Fibroblast of upper back skin (primary cell): Measurements from ENCODE around the gene ZNF135.

Experiments used
- DNase-seq: peaks from one replicate; pipeline ENCODE4 v3.0.0-alpha.2; 2013

The ZNF135 gene

GRCh38 chr19:58059003-58059670 lies at the start of gene ZNF135:
ZNF135 (plus strand) TSS chr19:58059282; CDS start chr19:58060003, 721 bp downstream.
- DNase-seq, result peak; percentile 79

DNA sequence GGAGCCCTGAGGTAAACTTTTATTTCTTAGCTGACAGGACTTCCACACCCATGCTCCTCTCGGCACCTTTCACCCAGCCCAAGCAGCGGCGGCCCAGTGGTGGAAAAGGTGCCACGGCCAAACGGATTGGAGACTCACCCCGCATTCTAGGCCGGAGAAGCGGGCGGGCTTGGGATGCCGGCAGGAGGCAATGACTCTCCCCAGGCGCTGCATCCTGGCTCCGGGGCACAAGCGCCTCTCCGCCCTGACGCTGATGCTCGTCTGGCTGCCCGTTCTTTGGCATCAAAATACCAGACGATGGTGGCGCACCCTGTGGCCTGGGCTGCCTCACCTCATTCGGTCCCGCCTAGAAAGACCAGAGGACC lies 49.8 kb upstream of the ZNF135 start:
- no peak for DNase-seq

GRCh38 chr19:58009666-58010301 lies 49.3 kb upstream of the ZNF135 start:
- DNase-seq, result peak; percentile 76

DNA sequence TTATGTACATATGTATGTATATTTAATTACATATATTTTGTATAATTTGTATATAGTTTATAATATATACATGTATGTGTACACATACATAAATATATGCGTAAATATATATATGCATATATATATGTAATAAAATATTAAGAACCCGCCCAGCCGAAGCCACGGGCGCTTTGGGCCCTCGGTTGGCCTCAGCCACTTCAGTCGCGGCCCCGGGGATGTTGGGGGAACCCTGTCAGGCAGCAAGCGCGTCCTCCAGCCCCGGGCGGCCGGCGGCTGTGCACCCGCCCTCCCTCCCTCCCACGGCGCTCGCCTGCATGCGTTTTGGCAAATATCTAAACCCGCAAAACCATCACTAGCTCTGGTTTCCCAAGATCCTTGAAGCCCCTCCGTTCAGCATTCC lies 48.6 kb upstream of the ZNF135 start:
- DNase-seq, result no peak

DNA sequence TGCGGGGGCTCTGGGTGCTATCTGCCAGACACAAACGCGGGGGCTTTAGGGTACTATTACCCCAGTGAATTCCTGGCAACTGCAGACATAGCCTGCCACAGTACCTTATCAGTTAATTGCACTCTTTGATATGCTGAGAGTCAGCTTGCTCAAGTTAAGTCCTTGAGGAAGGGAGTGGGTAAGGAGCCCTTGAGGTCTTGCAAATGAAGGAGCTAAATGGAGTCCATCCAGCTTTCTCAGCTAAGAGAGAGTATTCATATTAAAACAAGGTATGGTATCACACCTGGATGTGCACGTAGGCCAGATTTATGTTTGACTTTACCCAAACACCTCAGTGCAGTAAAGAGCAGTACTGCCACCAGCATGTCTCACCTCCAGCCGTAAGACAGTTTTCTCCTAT lies 44.9 kb upstream of the ZNF135 start:
- no peak for DNase-seq

GRCh38 chr19:58020129-58020528 lies 39.0 kb upstream of the ZNF135 start:
- no peak for DNase-seq

- peak; percentile 5 for DNase-seq
These were observed 37.4 kb upstream of the ZNF135 start for GRCh38 chr19:58021541-58022282.

GRCh38 chr19:58022283-58022660 lies 36.8 kb upstream of the ZNF135 start:
- no peak for DNase-seq

- DNase-seq, result no peak
These were observed 34.4 kb upstream of the ZNF135 start for GRCh38 chr19:58024661-58025060.

GRCh38 chr19:58033741-58034476 lies 25.2 kb upstream of the ZNF135 start, which contains the start of gene ZSCAN1:
ZSCAN1 (plus strand) TSS chr19:58034025; CDS start chr19:58037837, 3,812 bp downstream.
- DNase-seq, result peak; percentile 76

DNA sequence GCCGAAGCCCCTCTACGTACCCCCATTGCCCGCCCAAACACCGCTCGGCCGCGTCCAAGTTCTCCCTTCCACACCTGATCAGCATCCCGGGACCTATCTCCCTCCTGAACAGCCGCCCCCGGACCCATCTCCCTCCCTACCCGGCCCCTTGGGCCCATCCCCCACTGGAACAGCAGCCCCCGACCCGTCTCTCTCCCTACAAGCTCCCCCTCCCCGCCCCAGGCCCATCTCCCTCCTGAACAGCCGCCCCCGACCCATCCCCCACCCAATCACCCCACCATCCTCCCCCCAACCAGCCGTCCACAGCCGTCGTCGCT lies 24.6 kb upstream of the ZNF135 start:
- DNase-seq, result no peak

- DNase-seq, result no peak
These were observed 23.2 kb upstream of the ZNF135 start for GRCh38 chr19:58035863-58036262.

GRCh38 chr19:58037927-58038687 lies 21.0 kb upstream of the ZNF135 start:
- DNase-seq, result no peak

GRCh38 chr19:58038688-58039204 lies 20.3 kb upstream of the ZNF135 start:
- DNase-seq, result no peak

- DNase-seq, result no peak
These were observed 18.1 kb upstream of the ZNF135 start for GRCh38 chr19:58040751-58041525.

- DNase-seq, result no peak
These were observed 16.4 kb upstream of the ZNF135 start for GRCh38 chr19:58042495-58043340.

DNA sequence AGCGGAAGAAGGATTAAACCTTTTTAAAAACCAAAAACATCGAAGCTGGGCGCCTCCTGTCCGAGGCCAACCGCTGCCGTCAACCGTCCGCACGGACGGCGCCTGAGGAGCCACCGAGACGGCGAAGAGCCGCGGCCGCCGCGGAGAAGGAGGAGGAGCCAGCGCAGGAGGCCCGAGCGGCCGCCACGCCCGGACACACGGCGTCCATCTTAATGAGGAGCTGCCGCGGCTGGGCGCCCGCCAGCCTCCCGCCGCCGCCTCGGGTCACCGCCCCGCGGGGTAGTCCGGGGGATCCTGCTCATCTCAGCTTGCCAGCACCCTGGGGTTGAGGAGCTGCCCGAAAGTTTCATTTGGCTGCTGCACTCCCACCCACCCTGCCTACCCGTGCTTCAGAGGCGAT lies 14.7 kb upstream of the ZNF135 start:
- no peak for DNase-seq

DNA sequence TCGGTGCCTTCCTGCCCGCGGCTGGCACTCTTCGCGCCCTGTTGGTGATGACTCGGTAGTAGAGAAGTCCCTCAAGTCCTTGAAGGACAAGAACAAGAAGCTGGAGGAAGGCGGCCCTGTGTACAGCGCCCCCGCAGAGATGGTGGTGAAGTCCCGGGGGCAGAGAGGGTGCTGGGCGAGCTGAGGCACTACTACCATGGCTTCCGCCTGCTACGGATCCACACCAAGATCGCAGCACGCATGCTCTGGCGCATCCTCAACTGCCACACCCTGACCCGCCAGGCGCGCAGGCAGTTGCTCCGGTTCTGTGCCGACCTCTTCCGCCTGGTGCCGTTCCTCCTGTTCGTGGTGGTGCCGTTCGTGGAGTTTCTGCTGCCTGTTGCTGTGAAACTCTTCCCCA lies 14.2 kb upstream of the ZNF135 start:
- DNase-seq, result no peak

DNA sequence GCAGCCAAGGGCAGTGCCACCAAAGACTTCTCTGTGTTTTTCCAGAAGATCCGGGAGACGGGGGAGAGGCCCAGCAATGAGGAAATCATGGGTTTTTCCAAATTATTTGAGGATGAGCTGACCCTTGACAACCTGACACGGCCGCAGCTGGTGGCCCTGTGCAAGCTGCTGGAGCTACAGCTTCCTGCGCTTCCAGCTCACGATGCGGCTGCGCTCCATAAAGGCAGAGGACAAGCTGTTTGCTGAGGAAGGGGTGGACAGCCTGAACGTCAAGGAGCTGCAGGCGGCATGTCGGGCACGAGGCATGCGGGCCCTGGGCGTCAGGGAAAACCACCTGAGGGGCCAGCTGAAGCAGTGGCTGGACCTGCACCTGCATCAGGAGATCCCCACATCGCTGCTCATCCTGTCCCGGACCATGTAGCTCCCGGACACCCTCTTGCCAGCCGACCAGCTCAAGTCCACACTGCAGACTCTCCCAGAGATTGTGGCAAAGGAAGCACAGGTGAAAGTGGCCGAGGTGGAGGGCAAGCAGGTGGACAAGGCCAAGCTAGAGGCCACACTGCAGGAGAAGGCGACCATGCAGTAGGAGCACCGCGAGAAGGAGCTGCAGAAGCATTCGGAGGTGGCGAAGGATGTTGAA lies 13.6 kb upstream of the ZNF135 start:
- DNase-seq, result no peak

DNA sequence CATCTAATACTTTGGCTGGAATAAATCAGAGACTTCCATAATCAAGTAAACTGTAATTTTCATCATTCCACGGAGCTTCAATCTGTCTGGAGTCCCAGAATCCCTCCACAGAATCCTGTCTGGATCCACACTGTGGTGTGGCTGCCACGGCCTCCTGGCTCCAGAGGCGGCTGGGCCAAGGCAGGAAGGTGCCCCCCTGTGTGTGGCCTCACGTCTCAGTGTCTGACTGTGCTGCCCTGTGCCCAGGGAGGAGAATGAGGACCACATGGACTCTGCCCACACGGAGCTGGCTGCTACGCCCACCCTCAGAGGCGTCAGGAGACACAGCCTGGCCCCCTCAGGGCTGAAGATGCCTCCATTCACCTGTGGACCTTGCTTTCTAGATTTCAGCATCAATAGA lies 12.2 kb upstream of the ZNF135 start:
- no peak for DNase-seq
